NCI-H1436 treated with DMSO at 0.1 percent for 48 hours (cell line): Measurements from ENCODE around the gene MAN2B2.

ENCODE experiments used
- DNase-seq: peaks from one replicate; lab custom pipeline; 2025; lab: John Stamatoyannopoulos, UW

The MAN2B2 gene

DNA sequence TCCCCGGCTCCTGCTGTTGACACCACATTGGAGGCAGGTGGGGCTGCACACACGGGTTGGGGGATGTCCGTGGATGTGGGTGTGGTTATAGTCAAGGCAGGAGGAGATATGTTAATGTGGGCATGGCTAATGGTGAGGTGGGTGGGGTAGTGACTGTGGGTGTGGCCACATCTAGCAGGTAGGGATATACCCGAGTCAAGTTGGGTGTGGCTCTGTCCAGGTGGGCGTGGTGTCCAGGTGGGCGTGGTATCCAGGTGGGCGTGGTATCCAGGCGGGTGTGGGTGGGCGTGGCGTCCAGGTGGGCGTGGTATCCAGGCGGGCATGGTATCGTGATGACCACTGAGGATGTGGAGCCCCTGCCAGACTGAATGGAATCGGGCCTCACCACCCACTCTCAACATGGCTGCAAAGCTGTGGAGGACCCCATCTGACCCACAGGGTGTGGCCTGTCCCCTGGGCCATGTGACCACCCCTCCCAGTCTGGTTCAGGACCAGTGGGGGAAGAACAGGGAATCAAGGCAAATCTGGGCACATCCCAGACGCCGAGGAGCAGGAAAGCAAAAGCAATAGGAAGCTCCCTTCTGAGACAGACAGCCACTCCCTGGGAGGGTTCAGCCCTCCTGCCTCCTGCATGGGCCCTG is 21.0 kb downstream of the MAN2B2 start:
- no peak for DNase-seq

DNA sequence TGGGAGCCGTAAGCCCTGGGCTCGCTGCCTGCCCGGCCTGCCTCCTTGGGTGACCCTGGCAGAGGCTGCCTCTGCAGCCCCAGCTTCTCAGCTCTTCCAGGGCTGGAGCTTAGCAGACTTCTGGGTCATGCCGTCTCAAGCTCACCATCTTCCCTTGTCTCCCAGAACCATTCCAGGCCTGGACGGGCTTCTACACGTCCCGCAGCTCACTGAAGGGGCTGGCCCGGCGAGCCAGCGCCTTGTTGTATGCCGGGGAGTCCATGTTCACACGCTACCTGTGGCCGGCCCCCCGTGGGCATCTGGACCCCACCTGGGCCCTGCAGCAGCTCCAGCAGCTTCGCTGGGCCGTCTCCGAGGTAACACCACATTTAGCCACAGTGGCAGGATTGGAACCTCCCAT is 22.0 kb downstream of the MAN2B2 start:
- no peak for DNase-seq

DNA sequence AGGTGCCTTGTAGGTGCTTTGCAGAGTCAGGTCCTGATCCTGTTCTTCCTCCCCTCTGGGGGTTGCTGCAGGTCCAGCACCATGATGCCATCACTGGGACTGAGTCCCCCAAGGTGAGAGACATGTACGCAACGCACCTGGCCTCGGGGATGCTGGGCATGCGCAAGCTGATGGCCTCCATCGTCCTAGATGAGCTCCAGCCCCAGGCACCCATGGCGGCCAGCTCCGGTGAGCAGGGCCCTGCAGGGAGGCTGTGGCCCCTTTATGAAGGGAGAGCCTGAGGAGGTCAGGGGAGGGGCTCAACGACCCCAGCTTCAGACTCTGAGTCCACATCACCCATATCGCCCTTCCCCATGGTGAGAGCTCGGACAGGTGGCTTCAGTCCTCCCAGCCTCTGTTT is 23.1 kb downstream of the MAN2B2 start:
- DNase-seq, result no peak

- DNase-seq, result no peak
Observed at GRCh38 chr4:6598641-6599040, 23.7 kb downstream of the MAN2B2 start.

DNA sequence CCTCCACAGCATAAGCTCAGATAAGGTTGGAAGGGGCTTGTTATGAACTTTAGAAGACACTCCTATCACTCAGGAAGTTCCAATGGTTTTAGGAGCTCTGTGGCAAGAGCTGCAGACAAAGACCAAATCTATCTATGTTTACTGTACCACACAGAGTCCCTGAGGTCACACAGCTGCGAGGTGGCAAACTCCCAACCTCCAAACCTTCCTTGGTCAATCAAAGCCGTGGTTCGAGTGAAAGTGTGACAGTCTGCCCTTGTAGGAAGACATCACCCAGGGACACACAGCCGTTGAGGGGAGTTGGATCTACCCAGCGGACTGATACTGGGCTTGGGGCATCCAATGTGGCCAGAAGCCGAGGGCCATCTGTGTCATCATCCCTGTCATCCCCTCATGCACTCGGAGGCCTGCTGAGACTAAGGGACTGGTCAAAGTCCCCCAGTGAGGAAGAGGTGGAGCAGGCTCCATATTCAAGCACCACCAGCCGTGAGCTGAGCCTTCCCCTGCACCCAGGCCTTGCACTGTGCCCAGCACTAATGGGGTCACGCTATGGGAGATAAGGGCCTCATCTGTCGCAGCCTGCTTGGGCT is 26.8 kb downstream of the MAN2B2 start:
- no peak for DNase-seq

DNA sequence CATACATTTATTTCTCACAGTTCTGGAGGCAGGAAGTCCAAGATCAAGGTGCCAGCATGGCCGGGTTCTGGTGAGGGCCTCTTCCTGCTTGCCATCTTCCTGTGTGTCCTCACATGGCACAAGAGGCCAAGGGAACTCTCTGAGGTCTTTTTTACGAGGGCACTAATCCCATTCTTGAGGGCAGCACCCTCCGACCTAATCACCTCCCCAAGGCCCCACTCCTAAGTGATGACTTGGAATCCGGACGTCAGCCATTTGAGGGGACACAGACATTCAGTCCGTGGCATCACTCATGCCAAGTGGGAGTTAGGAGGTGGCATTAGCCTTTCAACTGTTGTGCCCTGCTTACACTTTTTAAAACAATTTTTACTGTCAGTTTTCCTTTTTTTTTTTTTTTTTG is 27.3 kb downstream of the MAN2B2 start:
- no peak for DNase-seq

DNA sequence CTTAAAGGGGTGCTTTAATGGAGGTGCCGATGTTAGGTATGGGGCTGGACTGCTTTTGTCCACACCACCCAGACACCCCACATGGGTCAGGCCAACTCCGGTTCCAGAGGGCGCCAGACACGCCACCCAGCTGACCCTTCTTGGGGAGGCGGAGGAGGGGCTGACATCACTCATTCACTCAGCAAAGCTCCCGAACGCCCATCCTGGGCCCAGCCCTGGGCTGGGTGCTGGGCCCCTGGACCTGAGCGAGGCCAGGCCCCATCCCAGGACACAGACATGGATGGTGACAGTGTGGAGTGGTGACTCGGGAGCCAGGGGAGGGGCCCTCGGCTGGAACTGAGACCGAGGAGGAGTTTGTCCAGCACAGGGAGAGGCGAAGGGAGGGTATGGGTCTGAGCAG is 28.1 kb downstream of the MAN2B2 start:
- DNase-seq, result no peak

DNA sequence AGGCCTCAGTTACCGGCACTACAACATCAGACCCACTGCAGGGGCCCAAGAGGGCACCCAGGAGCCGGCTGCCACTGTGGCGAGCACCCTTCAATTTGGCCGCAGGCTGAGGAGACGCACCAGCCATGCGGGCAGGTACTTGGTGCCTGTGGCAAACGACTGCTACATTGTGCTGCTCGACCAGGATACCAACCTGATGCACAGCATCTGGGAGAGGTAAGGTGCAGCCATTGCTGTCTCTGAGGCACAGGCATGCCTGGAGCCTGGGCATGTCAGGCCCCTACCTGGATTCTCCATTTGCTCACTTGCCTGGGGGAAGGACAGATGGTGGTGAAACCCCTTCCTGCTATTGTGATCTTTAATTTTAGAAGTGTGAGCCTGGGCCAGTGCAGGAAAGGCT is 30.1 kb downstream of the MAN2B2 start:
- no peak for DNase-seq

DNA sequence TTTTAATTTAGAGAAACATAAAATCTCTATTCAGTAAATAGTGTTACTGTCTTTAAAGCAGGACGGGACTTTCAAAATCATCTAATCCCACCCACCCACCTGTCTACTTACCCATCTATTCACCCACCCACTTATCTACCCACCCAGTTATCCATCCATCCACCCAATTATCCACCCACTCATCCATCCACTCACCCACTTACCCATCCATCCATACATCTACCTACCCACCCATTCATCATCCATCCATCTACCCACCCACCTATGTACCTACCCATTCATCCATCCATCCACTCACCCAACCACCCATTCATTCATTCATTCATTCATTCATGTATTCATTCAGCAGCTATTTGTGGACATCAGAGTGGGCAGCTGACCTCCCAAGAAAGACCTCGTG is 30.6 kb downstream of the MAN2B2 start:
- DNase-seq, result no peak

- DNase-seq, result no peak
Observed at GRCh38 chr4:6606465-6607235, 31.7 kb downstream of the MAN2B2 start.

DNA sequence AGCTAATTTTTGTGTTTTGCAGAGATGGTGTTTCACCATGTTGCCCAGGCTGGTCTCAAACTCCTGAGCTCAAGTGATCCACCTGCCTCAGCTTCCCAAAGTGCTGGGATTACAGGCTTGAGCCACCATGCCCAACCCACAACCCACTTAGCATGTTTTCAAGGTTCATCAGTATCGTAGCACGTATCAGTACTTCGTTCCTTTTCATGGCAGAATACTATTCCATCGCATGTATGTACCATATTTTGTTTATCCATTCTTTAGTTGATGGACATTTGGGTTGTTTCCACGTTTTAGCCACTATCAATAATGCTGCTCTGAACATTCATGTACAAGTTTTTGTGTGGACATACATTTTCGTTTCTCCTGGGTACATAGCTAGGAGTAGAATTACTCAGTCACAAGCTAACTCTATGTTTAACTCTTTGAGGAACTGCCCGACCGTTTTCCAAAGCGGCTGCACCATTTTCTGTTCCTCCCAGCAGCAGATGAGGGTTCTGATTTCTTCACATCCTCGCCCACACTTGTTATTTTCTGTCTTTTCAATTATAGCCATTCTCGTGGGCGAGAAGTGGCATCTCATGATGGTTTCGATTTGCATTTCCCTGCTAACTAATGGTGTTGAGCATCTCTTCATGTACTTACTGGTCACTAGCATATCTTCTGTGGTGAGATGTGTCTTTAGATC is 32.5 kb downstream of the MAN2B2 start:
- DNase-seq, result no peak

GRCh38 chr4:6608758-6609414 is 33.9 kb downstream of the MAN2B2 start:
- no peak for DNase-seq

DNA sequence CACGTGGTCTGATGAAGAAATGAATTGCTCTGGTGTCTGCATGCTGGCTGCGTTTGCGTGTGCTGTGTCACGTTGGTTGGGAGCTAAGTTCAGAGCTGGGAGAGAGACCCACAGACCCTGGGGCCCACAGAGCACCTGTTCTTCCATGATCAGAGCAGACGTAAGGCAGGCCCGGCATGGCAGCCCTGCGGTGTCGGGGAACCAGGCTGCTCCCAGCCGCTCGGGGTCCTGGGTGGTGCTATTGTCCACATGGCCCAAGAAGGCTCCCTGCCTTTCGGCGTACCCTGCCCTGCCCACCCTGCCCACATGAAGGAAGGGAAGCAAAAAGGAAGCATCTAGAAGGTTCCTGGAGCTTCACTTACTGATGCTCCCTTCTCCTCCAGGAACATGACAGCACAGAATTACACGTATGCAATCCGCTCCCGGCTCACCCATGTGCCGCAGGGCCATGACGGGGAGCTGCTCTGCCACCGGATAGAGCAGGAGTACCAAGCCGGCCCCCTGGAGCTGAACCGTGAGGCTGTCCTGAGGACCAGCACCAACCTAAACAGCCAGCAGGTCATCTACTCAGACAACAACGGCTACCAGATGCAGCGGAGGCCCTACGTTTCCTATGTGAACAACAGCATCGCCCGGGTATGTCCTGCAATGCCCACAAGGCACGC is 34.6 kb downstream of the MAN2B2 start:
- no peak for DNase-seq

- DNase-seq, result no peak
Observed at GRCh38 chr4:6610856-6611430, 36.0 kb downstream of the MAN2B2 start.

DNA sequence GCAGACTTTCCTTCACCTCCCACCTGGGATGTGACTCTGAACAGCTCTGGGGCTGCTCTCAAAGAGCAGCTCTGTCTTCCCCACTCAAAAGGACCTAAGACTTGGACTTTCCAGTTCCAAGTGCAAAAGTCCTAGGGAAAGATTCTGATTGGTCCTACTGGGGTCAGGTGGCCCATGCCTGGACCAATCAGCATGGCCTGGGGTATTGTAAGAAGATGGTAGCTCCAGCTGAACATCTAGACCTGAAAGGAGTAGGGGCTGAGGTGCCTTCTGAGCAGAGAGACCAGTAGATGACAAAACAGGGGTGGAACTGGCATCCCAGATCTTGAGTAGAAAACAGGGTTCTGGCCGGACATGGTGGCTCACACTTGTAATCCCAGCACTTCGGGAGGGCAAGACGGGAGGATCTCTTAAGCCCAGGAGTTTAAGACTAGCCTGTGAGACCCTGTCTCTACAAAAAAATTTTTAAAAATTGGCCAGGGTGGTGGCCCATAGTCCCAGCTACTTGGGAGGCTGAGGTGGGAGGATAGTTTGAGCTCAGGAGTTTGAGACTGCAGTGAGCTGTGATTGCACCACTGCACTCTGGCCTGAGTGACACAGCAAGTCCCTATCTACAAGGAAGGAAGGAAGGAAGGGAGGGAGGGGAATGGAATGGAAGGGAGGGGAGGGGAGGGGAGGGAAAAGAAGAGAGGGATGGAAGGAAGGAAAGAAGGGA is 38.1 kb downstream of the MAN2B2 start:
- no peak for DNase-seq

GRCh38 chr4:6613676-6614651 is 39.0 kb downstream of the MAN2B2 start:
- DNase-seq, result no peak

DNA sequence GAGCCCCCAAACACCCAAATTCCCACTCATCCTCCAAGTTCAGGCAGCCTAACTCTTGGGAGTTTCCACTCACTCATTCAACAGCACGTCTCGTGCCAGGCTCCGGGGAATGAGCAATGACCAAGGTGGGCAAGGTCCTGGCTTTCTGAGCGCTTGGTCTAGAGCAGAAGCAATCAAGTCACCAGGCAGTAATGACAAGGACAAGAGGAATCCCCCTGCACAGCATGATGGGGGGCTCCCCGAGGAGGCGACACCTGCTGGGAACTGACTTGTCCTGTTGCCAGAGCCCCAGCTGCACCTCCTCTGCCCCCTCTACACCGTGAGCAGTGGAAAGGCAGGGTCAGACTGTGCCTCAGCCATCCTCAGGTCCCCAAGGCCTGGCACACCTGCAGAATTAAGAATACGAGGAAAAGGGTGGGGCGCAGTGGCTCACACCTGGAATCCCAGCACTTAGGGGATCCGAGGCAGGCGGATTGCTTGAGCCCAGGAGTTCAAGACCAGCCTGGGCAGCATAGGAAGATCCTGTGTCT is 39.8 kb downstream of the MAN2B2 start:
- no peak for DNase-seq

DNA sequence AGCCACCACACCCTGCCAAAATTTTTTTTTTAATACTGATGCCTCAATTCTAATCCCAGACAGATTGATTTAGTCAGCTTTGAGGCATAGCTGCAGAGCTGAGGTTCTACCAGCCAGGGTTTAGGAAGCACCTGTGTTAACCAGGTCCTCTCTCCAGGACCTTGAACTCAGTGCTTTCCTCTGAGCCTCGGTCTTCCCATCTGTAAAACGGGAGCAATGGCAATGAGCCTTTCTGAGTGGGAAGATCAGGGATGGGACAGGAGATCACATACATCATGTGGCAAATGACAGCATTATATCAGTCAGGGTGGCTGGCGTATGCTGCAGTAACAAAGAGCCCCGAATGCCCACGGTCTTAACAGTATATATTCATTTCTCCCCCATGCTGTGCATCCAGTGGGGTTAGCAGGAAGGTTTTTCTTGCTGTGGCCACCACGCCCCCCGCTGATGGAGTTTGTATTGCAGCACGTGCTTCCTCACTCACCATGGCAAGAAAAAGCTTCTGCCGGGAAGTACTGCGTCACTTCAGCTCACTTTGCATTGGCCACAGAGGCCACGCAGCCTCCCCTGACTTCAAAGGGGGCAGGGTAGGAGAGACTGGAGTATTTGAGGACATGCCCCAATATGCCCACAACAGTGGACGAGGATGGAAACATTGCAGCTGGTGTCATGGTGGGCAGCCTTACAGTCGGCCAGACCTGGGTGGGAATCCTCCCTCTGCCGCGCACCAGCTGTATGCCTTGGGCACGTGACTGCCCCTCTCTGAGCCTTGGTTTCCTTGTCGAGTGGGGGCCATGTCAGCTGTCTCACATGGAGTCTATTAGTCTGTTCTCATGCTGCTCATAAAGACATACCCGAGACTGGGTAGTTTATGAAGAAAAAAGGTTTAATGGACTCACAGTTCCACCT is 41.4 kb downstream of the MAN2B2 start:
- no peak for DNase-seq
